Renal pelvis (tissue), 12 donors: ENCODE data around the gene DTNB. TPM values are rescaled to one million over a fixed set of nuclear protein-coding genes. Genes with fewer than 3 reads are reported as not detected.
"Not testable (repeated sequence)": the region's sequence is repeated elsewhere in the genome, so short reads cannot be mapped to it uniquely, and the experiment has no call there.

Source experiments
- DNase-seq: peaks from one replicate; pipeline ENCODE4 v3.0.0-alpha.2; 2013
- long read RNA-seq, 16 experiments: transcript quantifications; one replicate each; lab custom pipeline, GENCODE V29; 2026
- polyA plus RNA-seq, 3 donors: library from polyadenylated mRNA; unstranded; fragments of 120-200 nt; gene quantifications; one replicate each; pipeline ENCODE4 v1.2.1, GENCODE V29; 2013; ENCODE audit not compliant: insufficient read length in 3 of 3

DTNB gene
- 10 to 100 TPM; 18.6 to 23.6 (median 21.2) TPM for polyA plus RNA-seq
- long read RNA-seq, donor 1, partial matches to known transcripts: 0 of 1 reads
- long read RNA-seq, donor 1, other reads (novel, unspliced or antisense): 0 of 1 reads
- long read RNA-seq, donor 2: 0 reads
- long read RNA-seq, donor 3: 0 reads
- long read RNA-seq, donor 4, partial matches to known transcripts: 0 of 3 reads
- long read RNA-seq, donor 4, other reads (novel, unspliced or antisense): 0 of 3 reads
- long read RNA-seq, donor 5: 0 reads
- long read RNA-seq, donor 6, partial matches to known transcripts: 0 of 2 reads
- long read RNA-seq, donor 6, other reads (novel, unspliced or antisense): 0 of 2 reads
- long read RNA-seq, donor 7, partial matches to known transcripts: 0 of 2 reads
- long read RNA-seq, donor 7, other reads (novel, unspliced or antisense): 0 of 2 reads
- long read RNA-seq, donor 8: 0 reads
- long read RNA-seq, donor 9: 0 reads
- long read RNA-seq, donor 10: 0 reads
- long read RNA-seq, donor 11: 0 reads
- long read RNA-seq, donor 12, partial matches to known transcripts: 0 of 2 reads
- long read RNA-seq, donor 12, other reads (novel, unspliced or antisense): 0 of 2 reads
- long read RNA-seq, donor 13, partial matches to known transcripts: 0 of 1 reads
- long read RNA-seq, donor 13, other reads (novel, unspliced or antisense): 0 of 1 reads
- long read RNA-seq, donor 14: 0 reads
- long read RNA-seq, donor 15, partial matches to known transcripts: 0 of 1 reads
- long read RNA-seq, donor 15, other reads (novel, unspliced or antisense): 0 of 1 reads
- long read RNA-seq, donor 16, partial matches to known transcripts: 0 of 3 reads
- long read RNA-seq, donor 16, other reads (novel, unspliced or antisense): 0 of 3 reads

GRCh38 chr2:25673300-25674076 lies at the start of gene DTNB:
Gene DTNB, minus strand, starts transcription at chr2:25673577. Its CDS starts 20,917 bp downstream, at chr2:25652660.
- peak; percentile 75 for DNase-seq

DNA sequence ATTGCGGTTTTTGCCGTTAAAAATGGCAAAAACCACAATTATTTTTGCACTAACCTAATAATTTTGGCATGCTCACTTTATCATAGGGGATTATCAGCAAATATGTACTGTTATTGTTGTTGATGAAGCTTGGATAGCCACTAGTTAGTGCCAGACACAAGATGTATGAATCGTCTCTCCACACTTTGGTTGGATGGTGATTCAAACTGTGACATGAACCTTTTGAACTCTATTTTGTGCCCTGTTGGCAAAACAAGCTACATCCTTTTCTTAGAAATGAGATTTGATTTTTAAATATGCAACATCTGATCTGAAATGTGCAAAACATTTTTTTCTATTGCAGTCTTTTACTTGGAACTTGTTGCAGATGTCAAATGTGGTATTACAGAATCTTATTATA lies 48.8 kb upstream of the DTNB start:
- no peak for DNase-seq

DNA sequence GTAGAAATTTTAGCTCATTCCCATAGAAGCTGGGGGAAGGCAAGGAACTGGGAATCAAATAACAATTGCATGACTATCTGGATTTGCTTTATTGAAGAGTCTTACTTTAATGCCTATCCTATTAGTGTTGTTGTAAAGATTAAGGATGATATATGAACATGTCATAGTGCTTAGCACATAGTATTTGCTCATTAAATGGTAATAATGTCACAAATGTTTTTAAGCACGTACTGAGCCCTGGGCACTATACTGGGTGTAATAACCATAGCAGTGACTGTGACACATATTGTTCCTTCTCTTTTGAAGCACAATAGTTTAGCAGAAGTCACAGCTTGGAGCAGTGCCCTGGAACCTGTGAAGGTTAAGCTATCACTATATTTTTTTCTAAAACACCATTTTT lies 47.2 kb upstream of the DTNB start:
- no peak for DNase-seq

DNA sequence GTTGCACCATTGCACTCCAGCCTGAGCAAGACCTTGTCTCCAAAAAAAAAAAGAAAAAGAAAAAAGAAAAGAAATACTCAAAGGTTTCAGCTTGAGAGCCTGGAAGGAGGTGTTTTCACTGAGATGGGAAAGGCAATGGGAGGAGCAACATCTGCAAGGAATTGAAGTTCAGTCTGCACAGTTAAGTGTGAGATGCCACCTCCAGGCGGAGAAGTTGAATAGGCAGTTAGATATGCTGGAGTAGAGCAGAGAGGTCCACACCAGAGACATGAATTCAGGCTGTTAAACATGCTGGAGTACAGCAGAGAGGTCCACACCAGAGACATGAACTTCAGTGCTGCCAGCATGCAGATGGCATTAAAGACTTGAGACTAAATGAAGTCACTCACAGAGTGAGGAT lies 41.4 kb upstream of the DTNB start:
- no peak for DNase-seq

GRCh38 chr2:25712455-25712854 lies 39.1 kb upstream of the DTNB start:
- no peak for DNase-seq

DNA sequence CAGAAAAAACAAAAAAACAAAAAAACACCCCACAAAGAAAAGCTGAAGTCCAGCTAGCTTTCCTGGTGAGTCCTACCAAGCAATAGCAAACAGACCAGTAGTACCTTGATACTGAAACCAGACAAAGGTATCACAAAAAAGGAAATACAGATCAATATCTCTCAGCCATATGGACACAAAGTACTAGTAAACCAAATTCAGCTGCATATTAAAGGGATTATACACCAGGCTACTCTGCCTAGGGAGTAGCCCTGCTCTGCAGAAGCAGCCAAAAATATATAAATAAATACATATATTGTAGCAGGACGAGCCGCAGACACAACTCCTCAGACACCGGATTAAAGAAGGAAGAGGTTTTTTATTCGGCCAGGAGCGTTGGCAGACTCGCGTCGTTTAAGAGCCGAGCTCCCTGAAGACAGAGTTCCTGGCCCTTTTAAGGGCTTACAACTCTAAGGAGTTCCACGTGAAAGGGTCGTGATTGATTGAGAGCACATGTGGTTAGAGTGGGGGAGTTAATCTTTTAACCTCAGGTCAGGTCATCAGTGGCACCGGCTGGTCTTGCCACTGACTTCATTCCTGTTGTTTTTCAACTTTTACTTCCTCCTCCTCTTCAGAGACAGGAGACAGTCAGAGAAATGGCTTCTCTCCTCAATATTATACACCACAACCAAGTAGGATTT lies 38.4 kb upstream of the DTNB start:
- no peak for DNase-seq

- DNase-seq: no peak
Observed at GRCh38 chr2:25710750-25711149, 37.4 kb upstream of the DTNB start.

GRCh38 chr2:25709349-25709748 lies 36.0 kb upstream of the DTNB start:
- no peak for DNase-seq

GRCh38 chr2:25707927-25708590 lies 34.7 kb upstream of the DTNB start:
- DNase-seq: no peak

GRCh38 chr2:25705575-25705974 lies 32.2 kb upstream of the DTNB start:
- not testable (repeated sequence) for DNase-seq

DNA sequence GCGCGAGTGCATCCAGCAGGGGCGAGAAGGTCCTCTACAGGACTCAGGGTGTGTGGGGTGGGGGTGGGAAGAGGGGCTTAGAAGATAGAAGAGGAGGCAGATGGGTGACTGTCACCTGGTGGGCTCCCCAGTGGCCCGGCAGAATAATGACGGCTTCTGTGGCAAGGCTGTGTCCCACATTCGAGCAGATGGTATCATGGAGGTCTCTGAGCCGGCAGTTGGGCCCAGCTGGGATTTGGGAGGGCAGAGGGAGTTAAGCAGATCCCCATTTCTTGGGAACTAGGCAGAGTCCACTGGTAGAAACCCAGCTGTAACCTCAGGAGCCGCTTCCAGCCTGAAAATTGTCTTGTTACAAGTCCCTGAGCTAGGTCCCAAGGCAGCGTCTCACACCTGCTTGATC lies 28.4 kb upstream of the DTNB start:
- no peak for DNase-seq

GRCh38 chr2:25700221-25700660 lies 26.9 kb upstream of the DTNB start:
- peak; percentile 14 for DNase-seq

DNA sequence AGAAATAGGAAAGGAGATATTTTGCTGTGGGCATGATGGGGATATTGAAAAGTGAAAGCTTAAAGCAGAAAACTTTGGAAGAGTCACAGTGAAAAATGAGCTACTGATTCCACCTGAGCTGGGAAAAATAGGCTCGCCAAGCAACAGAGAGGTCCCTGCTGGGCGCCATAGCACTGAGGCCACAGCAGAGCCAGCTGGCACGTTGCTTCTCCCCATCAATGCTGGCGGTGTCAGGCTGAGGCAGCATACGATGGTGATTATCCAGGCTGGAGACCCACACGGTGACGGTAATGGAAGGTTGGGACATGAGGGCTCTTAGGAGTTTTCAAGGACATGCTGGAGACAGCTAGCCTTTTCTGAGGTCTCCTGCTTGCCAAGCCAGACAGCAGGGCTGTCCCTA lies 25.8 kb upstream of the DTNB start:
- no peak for DNase-seq

DNA sequence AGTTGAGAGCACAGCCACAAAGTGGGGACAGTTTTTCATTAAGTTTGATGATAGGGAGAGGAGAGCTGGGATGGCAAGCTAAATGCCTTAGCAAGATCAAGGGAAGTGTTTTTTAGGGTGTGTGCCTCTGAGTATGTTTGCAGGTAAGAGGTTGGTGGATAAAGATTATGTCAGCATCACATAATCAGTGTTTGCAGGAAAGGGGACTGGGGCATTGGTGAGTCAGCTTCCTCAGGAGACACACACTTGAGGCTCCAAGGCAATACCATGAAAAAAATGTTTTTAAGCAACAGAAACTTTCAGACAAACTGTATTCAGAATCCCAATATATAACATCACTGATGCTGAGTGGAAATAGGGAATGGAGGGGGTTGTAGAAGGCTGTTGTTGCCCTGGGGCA lies 25.4 kb upstream of the DTNB start:
- DNase-seq: no peak

- no peak for DNase-seq
Observed at GRCh38 chr2:25697559-25698341, 24.4 kb upstream of the DTNB start.

DNA sequence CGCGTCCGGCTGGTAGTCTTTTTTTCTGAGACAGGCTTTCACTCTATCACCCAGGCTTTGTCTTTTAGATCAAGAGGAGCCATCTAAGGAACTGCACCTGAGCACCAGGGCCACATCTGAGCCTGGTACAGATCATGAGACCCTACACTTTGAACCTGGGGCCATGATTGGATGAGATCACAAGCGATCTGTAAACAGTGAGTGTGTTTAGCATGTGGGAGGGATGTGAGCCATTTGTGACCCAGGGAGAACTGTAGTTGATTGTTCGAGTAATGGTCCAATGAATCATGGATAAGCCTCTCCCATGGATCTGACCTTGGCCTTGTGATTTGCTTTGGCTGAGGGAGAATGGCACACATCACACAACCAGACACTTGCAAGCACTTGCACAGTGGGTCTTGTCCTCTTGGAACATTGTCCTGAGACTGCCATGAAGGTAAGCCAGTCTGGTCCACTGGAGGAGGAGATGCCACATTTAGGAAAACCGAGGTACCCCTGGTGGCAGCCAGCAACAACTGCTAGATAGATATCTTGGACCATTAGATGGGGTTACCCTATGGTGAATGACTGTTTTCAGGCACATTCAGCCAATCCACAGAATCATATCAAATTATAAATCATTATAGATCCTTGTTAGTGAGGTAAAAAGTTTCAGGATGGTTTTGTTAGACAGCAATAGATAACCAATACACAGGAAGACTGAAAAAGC lies 19.5 kb upstream of the DTNB start:
- no peak for DNase-seq

- DNase-seq: no peak
Observed at GRCh38 chr2:25692143-25692542, 18.8 kb upstream of the DTNB start.

GRCh38 chr2:25690058-25690457 lies 16.7 kb upstream of the DTNB start:
- no peak for DNase-seq

GRCh38 chr2:25688236-25688635 lies 14.9 kb upstream of the DTNB start:
- DNase-seq: no peak
